ENCODE measurements around the gene ITSN1.

DNA sequence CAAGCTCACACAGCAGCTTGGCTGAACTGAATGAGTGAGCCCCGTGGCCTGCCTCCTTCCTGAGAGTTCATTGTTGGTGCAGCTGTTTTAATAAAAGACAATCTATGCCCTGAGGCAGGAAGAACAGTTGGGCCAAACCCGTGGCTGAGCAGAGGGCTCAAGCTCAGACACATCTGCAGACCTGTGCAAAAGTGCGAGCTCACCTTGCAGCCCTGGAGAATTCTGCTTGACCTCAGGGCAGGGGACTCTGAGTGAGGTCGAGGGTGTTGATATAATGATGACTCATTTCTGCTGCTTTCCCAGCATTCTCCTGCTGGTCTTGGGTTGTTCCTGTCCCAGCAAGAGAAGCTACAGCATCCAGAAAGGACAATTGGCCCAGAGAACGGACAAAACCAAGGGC lies 212.3 kb downstream of the ITSN1 start:
- TF ChIP-seq, protein P1, sequence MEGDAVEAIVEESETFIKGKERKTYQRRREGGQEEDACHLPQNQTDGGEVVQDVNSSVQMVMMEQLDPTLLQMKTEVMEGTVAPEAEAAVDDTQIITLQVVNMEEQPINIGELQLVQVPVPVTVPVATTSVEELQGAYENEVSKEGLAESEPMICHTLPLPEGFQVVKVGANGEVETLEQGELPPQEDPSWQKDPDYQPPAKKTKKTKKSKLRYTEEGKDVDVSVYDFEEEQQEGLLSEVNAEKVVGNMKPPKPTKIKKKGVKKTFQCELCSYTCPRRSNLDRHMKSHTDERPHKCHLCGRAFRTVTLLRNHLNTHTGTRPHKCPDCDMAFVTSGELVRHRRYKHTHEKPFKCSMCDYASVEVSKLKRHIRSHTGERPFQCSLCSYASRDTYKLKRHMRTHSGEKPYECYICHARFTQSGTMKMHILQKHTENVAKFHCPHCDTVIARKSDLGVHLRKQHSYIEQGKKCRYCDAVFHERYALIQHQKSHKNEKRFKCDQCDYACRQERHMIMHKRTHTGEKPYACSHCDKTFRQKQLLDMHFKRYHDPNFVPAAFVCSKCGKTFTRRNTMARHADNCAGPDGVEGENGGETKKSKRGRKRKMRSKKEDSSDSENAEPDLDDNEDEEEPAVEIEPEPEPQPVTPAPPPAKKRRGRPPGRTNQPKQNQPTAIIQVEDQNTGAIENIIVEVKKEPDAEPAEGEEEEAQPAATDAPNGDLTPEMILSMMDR (IDR thresholded peaks at IDR 0.05): no peak
- TF ChIP-seq POLR2A (IDR thresholded peaks at IDR 0.05; ENCODE audit: low read depth): no peak
- no peak for TF ChIP-seq POLR2AphosphoS5 (IDR thresholded peaks at IDR 0.05)
- no peak for TF ChIP-seq EP300 (IDR thresholded peaks at IDR 0.05)

All from esophagus muscularis mucosa (tissue), 4 donors.